HEK293 (cell line): Measurements from ENCODE around the gene IFI30.

Experiments
- GLI2 ChIP-seq: fragments of 450-650 bp; formaldehyde crosslinking; IDR thresholded peaks from 2 replicates; pipeline ENCODE4; 2017; ENCODE audit warnings: missing biosample characterization, missing genetic modification characterization, low read depth, borderline replicate concordance
- ZFP69B ChIP-seq: fragments of 450-650 bp; formaldehyde crosslinking; IDR thresholded peaks from 2 replicates; pipeline ENCODE4 v1.5.1; 2016; ENCODE audit warnings: missing biosample characterization, missing genetic modification characterization
- ZNF292 ChIP-seq: fragments of 450-650 bp; formaldehyde crosslinking; IDR thresholded peaks from 2 replicates; pipeline ENCODE4 v1.5.1; 2016; ENCODE audit warnings: low read depth, missing biosample characterization, missing genetic modification characterization, borderline replicate concordance
- ZNF416 ChIP-seq: fragments of 450-650 bp; formaldehyde crosslinking; IDR thresholded peaks from 2 replicates; pipeline ENCODE4 v1.5.1; 2016; ENCODE audit warnings: missing biosample characterization, missing genetic modification characterization
- TF ChIP-seq, protein P1 (sequence below): fragments of 450-650 bp; formaldehyde crosslinking; IDR thresholded peaks from 2 replicates; pipeline ENCODE4 v1.5.1; 2016; ENCODE audit warnings: missing biosample characterization, missing genetic modification characterization
- TF ChIP-seq, protein P2 (sequence below): fragments of 450-650 bp; formaldehyde crosslinking; IDR thresholded peaks from 2 replicates; pipeline ENCODE4 v1.5.1; 2016; ENCODE audit warnings: missing biosample characterization, missing genetic modification characterization
- TF ChIP-seq, protein P3 (sequence below): fragments of 450-650 bp; IDR thresholded peaks from 2 replicates; pipeline ENCODE4 v1.5.1; 2018; ENCODE audit warnings: missing biosample characterization, mild to moderate bottlenecking, missing genetic modification characterization

DNA sequence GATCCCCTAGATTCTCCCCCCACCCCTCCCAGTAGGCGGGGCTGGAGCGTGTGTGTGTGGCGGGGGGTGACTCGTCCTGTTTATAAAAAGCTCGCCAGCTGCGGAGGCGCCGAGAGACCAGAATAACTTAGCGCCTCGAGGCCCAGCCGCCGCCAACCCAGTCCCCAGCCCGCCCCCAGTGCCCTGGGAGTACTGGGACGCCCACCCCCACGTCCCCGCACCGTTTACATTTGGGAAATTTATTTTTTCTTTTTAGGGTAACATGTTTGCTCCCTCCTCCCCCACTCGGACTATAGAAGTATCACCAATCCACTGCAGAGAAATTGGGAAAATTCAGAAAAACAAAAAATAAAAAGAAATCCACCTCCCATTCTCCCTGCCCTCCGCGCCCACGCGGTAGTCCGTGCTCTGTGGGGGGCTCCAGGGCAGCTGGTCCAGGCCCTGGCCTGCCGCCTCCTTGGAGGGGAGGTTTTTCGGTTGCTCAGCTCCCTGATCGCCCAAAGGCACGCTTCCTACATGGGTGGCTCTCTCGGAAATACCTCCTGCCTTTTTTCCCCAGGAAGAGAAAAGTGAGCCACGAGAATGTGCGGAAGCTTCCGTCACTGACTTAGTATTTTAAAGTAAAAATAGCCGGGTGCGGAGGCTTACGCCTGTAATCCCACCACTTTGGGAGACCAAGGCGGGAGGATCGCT lies 31.7 kb downstream of the IFI30 start:
- TF ChIP-seq, protein P1, sequence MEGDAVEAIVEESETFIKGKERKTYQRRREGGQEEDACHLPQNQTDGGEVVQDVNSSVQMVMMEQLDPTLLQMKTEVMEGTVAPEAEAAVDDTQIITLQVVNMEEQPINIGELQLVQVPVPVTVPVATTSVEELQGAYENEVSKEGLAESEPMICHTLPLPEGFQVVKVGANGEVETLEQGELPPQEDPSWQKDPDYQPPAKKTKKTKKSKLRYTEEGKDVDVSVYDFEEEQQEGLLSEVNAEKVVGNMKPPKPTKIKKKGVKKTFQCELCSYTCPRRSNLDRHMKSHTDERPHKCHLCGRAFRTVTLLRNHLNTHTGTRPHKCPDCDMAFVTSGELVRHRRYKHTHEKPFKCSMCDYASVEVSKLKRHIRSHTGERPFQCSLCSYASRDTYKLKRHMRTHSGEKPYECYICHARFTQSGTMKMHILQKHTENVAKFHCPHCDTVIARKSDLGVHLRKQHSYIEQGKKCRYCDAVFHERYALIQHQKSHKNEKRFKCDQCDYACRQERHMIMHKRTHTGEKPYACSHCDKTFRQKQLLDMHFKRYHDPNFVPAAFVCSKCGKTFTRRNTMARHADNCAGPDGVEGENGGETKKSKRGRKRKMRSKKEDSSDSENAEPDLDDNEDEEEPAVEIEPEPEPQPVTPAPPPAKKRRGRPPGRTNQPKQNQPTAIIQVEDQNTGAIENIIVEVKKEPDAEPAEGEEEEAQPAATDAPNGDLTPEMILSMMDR (tag by site-specific recombination), result no peak
- TF ChIP-seq, protein P2, sequence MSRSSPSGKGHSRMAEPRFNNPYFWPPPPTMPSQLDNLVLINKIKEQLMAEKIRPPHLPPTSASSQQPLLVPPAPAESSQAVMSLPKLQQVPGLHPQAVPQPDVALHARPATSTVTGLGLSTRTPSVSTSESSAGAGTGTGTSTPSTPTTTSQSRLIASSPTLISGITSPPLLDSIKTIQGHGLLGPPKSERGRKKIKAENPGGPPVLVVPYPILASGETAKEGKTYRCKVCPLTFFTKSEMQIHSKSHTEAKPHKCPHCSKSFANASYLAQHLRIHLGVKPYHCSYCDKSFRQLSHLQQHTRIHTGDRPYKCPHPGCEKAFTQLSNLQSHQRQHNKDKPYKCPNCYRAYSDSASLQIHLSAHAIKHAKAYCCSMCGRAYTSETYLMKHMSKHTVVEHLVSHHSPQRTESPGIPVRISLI, result no peak
- TF ChIP-seq ZFP69B (no peak), GLI2 (tag by site-specific recombination) (no peak), ZNF416 (tag by site-specific recombination) (no peak), ZNF292 (tag by site-specific recombination) (no peak)
- TF ChIP-seq, protein P3, sequence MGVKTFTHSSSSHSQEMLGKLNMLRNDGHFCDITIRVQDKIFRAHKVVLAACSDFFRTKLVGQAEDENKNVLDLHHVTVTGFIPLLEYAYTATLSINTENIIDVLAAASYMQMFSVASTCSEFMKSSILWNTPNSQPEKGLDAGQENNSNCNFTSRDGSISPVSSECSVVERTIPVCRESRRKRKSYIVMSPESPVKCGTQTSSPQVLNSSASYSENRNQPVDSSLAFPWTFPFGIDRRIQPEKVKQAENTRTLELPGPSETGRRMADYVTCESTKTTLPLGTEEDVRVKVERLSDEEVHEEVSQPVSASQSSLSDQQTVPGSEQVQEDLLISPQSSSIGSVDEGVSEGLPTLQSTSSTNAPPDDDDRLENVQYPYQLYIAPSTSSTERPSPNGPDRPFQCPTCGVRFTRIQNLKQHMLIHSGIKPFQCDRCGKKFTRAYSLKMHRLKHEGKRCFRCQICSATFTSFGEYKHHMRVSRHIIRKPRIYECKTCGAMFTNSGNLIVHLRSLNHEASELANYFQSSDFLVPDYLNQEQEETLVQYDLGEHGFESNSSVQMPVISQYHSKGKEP (tag by site-specific recombination), result no peak
